SK-N-SH (cell line): ENCODE results near the gene PIP5K1C. TPM values are rescaled to one million over a fixed set of nuclear protein-coding genes. Genes with fewer than 3 reads are reported as not detected.

Source experiments
- CTCF ChIA-PET: fragments of 300-600, 350-600 bp; formaldehyde crosslinking; extraction: SDS; loops from one replicate; lab custom pipeline; 2021; lab: Yijun Ruan, JAX
- POLR2A ChIA-PET: fragments of 350-600 bp; sonication (Branson Sonifier 250); formaldehyde crosslinking; extraction: SDS; loops from one replicate; lab custom pipeline; 2020; ENCODE audit warnings: antibody characterized with exemption, inconsistent platforms; lab: Yijun Ruan, JAX
- DNase-seq: peaks from one replicate; pipeline ENCODE4 v3.0.0; 2012
- H2AFZ ChIP-seq: fragments of 200-600 bp; sonication (generic); 2 replicates; pipeline ENCODE4 v1.8.1; 2016; ENCODE audit warnings: antibody characterized with exemption, mild to moderate bottlenecking, low read depth
- H3F3A ChIP-seq: fragments of 200-600 bp; sonication (generic); replicated peaks from 2 replicates; pipeline ENCODE3; 2016; ENCODE audit warnings: antibody characterized with exemption, mild to moderate bottlenecking; ENCODE audit not compliant: insufficient read depth
- H3K27ac ChIP-seq, 2 experiments: fragments of 200-500 bp in 1 of 2; fragments of 200-600 bp in 1 of 2; sonication (Bioruptor generic) in 1 of 2; sonication (generic), shearing (Covaris generic) in 1 of 2; 2 replicates each; pipeline versions ENCODE4 v1.5.1 to v1.6.1; 2014 to 2016; ENCODE audit warnings: low read depth in 2 of 2, inconsistent platforms in 1 of 2, low read length in 1 of 2, mild to moderate bottlenecking in 1 of 2, mixed read lengths in 1 of 2
- H3K27me3 ChIP-seq: fragments of 200-600 bp; sonication (generic), shearing (Covaris generic); 2 replicates; pipeline ENCODE4 v1.6.1; 2016; ENCODE audit warnings: mixed run types; ENCODE audit not compliant: insufficient read depth
- H3K36me3 ChIP-seq, 2 experiments: fragments of 200-500 bp in 1 of 2; fragments of 200-600 bp in 1 of 2; sonication (Bioruptor generic) in 1 of 2; sonication (generic) in 1 of 2; replicated peaks in 1 of 2; 2 replicates each; pipeline versions ENCODE3 to v1.5.1; 2014 to 2016; ENCODE audit warnings: low read length in 1 of 2, mild to moderate bottlenecking in 1 of 2; ENCODE audit not compliant: insufficient read depth in 2 of 2, control insufficient read depth in 1 of 2
- H3K4me1 ChIP-seq, 2 experiments: fragments of 200-500 bp in 1 of 2; fragments of 200-600 bp in 1 of 2; sonication (Bioruptor generic) in 1 of 2; sonication (generic), shearing (Covaris generic) in 1 of 2; 2 replicates each; pipeline versions ENCODE4 v1.5.1 to v1.6.1; 2014 to 2016; ENCODE audit warnings: low read depth in 1 of 2, low read length in 1 of 2, mixed run types in 1 of 2; ENCODE audit not compliant: insufficient read depth in 2 of 2, control insufficient read depth in 1 of 2
- H3K4me2 ChIP-seq: fragments of 200-600 bp; sonication (generic), shearing (Covaris generic); 2 replicates; pipeline ENCODE4 v1.6.1; 2017; ENCODE audit warnings: mixed run types
- H3K4me3 ChIP-seq, 2 experiments: fragments of 200-500 bp in 1 of 2; fragments of 200-600 bp in 1 of 2; sonication (Bioruptor generic) in 1 of 2; sonication (generic), shearing (Covaris generic) in 1 of 2; 2 replicates each; pipeline versions ENCODE4 v1.5.1 to v1.8.1; 2014 to 2016; ENCODE audit warnings: low read depth in 2 of 2, inconsistent platforms in 1 of 2, low read length in 1 of 2, mild to moderate bottlenecking in 1 of 2, mixed read lengths in 1 of 2, moderate library complexity in 1 of 2
- H3K79me2 ChIP-seq: fragments of 200-600 bp; sonication (generic); 2 replicates; pipeline ENCODE4 v1.8.1; 2017; ENCODE audit warnings: mild to moderate bottlenecking; ENCODE audit not compliant: insufficient read depth
- H3K9ac ChIP-seq: fragments of 200-600 bp; sonication (generic); 2 replicates; pipeline ENCODE4 v1.6.1; 2017; ENCODE audit warnings: mixed run types
- H3K9me2 ChIP-seq: fragments of 200-600 bp; sonication (generic); 2 replicates; pipeline ENCODE4 v1.6.1; 2017; ENCODE audit warnings: mixed run types
- H3K9me3 ChIP-seq: fragments of 200-600 bp; sonication (generic); 2 replicates; pipeline ENCODE4 v1.6.1; 2017; ENCODE audit warnings: mixed run types, mild to moderate bottlenecking, moderate library complexity
- H4K20me1 ChIP-seq: fragments of 200-600 bp; sonication (generic); 2 replicates; pipeline ENCODE4 v1.6.1; 2017; ENCODE audit warnings: mild to moderate bottlenecking, mixed run types; ENCODE audit not compliant: insufficient read depth
- ELF1 ChIP-seq: IDR thresholded peaks from 2 replicates; pipeline ENCODE4 v1.4.0; 2012
- EZH2phosphoT487 ChIP-seq: fragments of 200-600 bp; sonication (generic); IDR thresholded peaks from 2 replicates; pipeline ENCODE4 v1.6.1; 2017; ENCODE audit warnings: low read depth, mixed run types, mild to moderate bottlenecking, antibody characterized with exemption, moderate library complexity, borderline replicate concordance
- FOSL2 ChIP-seq: IDR thresholded peaks from 2 replicates; pipeline ENCODE4 v1.4.0; 2012; ENCODE audit warnings: low read depth, mild to moderate bottlenecking, moderate library complexity, borderline replicate concordance
- FOXJ3 ChIP-seq: sonication (generic); formaldehyde crosslinking; IDR thresholded peaks from 2 replicates; pipeline ENCODE4 v1.5.1; 2020; ENCODE audit warnings: mild to moderate bottlenecking, missing genetic modification reagents
- FOXM1 ChIP-seq: IDR thresholded peaks from 2 replicates; pipeline ENCODE4 v1.4.0; 2012; ENCODE audit warnings: low read depth, mild to moderate bottlenecking
- GABPA ChIP-seq: IDR thresholded peaks from 2 replicates; pipeline ENCODE4 v1.4.0; 2012; ENCODE audit warnings: low read depth, mild to moderate bottlenecking
- IRF3 ChIP-seq: fragments of 150-350 bp; IDR thresholded peaks from 2 replicates; pipeline ENCODE4 v1.6.1; 2016; ENCODE audit warnings: mild to moderate bottlenecking, low read depth, low read length
- MEF2A ChIP-seq: IDR thresholded peaks from 2 replicates; pipeline ENCODE4 v1.4.0; 2012; ENCODE audit warnings: low read depth, borderline replicate concordance
- MXI1 ChIP-seq: IDR thresholded peaks from 2 replicates; pipeline ENCODE4 v1.6.1; 2012; ENCODE audit warnings: mild to moderate bottlenecking, low read depth, low read length, improper control_type of control experiment
- NRF1 ChIP-seq: IDR thresholded peaks from 2 replicates; pipeline ENCODE4 v1.6.1; 2012; ENCODE audit warnings: low read depth, mild to moderate bottlenecking, low read length
- POLR2AphosphoS5 ChIP-seq: IDR thresholded peaks from 2 replicates; pipeline ENCODE4 v1.6.1; 2012; ENCODE audit warnings: low read depth, low read length
- RAD21 ChIP-seq: IDR thresholded peaks from 2 replicates; pipeline ENCODE4 v1.6.1; 2012; ENCODE audit warnings: mild to moderate bottlenecking, low read length
- RCOR1 ChIP-seq: fragments of 150-350 bp; IDR thresholded peaks from 2 replicates; pipeline ENCODE4 v1.6.1; 2017; ENCODE audit warnings: antibody characterized with exemption, low read length
- RXRA ChIP-seq: IDR thresholded peaks from 2 replicates; pipeline ENCODE4 v1.4.0; 2012; ENCODE audit warnings: low read depth, mild to moderate bottlenecking, borderline replicate concordance
- SMC3 ChIP-seq: IDR thresholded peaks from 2 replicates; pipeline ENCODE4 v1.6.1; 2012; ENCODE audit warnings: low read depth, low read length, improper control_type of control experiment
- USF1 ChIP-seq: IDR thresholded peaks from 2 replicates; pipeline ENCODE4 v1.4.0; 2012; ENCODE audit warnings: low read depth, borderline replicate concordance
- WGBS: methylation state at CpG from one replicate; pipeline ENCODE4 v1.1.6; 2017; ENCODE audit warnings: low lambda C conversion rate; 5-methylcytosine and 5-hydroxymethylcytosine counted together
- polyA plus RNA-seq, 3 experiments: library from polyadenylated mRNA; depleted of rRNA; stranded (reverse); fragments of >200 nt; gene quantifications; 2 replicates each; pipeline ENCODE4 v1.2.3, GENCODE V29; 2012
- TF ChIP-seq, protein P1 (sequence below): IDR thresholded peaks from 2 replicates; pipeline ENCODE4 v1.4.0; 2012; ENCODE audit warnings: low read depth
- TF ChIP-seq, protein P2 (sequence below): IDR thresholded peaks from 2 replicates; pipeline ENCODE4; 2012

PIP5K1C gene
- polyA plus RNA-seq, 1 of the 3 experiments (the other 2 are of a cell fraction) = 12.3 TPM

DNA sequence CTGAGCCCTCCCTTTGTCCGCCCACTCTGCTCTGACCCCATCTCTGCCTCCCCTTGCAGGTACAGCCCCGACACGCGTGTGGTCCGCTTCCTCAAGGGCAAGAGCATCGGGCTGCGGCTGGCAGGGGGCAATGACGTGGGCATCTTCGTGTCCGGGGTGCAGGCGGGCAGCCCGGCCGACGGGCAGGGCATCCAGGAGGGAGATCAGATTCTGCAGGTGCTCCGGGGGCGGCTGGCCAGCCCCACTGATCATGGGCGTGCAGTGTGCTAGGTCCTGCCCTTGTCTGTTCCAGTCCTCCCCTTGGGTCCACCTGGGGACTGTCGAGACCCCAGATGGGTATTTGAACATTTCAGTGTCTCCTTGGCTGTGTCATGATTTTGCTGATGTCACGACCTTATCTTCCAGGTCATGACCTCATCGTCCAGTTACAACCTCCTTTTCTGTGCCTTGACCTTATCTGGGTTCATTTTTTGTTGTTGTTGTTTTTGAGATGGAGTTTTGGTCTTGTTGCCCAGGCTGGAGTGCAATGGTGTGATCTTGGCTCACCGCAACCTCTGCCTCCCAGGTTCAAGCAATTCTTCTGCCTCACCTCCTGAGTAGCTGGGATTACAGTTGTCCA, 35.9 kb upstream of the PIP5K1C start:
- H3F3A ChIP-seq = no peaks in the 10 kb centered on the region
- H3K9me3 ChIP-seq = no peaks in the 10 kb centered on the region
- H3K27ac ChIP-seq = no peak overlapping the region
- H3K9me2 ChIP-seq = no peaks in the 10 kb centered on the region
- no peak for DNase-seq
- TF ChIP-seq, protein P1, sequence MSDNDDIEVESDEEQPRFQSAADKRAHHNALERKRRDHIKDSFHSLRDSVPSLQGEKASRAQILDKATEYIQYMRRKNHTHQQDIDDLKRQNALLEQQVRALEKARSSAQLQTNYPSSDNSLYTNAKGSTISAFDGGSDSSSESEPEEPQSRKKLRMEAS = no peak
- 15% methylated on average over 14 of the region's 21 CpGs for WGBS
- H2AFZ ChIP-seq = no peak overlapping the region
- H3K79me2 ChIP-seq = no peaks in the 10 kb centered on the region
- no peak overlapping the region for H3K4me3 ChIP-seq
- no peak overlapping the region for H3K4me2 ChIP-seq
- ChIA-PET POLR2A (no interaction called here), CTCF (interaction anchor here (1.5 kb wide), 1 partner anchor 86 kb away, joined by 3 read pairs; no protein-coding TSS in a partner anchor)
- no peaks in the 10 kb centered on the region for H3K36me3 ChIP-seq
- no peaks in the 10 kb centered on the region for H3K4me1 ChIP-seq
- no peaks in the 10 kb centered on the region for H4K20me1 ChIP-seq
- no peak overlapping the region for H3K9ac ChIP-seq
- peaks cover 42% of the 10 kb centered on the region for H3K27me3 ChIP-seq

DNA sequence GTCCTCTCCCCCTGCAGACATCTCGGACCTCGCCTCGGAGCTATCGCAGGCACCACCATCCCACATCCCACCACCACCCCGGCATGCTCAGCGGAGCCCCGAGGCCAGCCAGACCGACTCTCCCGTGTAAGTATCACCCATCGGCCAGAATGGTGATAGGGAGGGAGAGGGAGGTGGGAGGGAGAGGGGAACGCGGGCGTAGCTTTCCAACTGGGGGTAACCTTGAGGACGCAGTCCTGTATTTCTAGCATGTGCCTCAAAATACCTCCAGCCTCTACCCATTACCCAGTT, 34.0 kb upstream of the PIP5K1C start:
- POLR2A ChIA-PET = no interaction called here
- Histone ChIP-seq H3K9me2 (no peaks in the 10 kb centered on the region), H3K9me3 (no peaks in the 10 kb centered on the region), H3K4me3 (no peak overlapping the region), H3K4me2 (no peak overlapping the region), H3K27me3 (peaks cover 42% of the 10 kb centered on the region), H3K36me3 (no peaks in the 10 kb centered on the region), H3K27ac (no peak overlapping the region), H4K20me1 (no peaks in the 10 kb centered on the region), H2AFZ (no peak overlapping the region), H3K4me1 (no peaks in the 10 kb centered on the region), H3K79me2 (no peaks in the 10 kb centered on the region), H3F3A (no peaks in the 10 kb centered on the region), H3K9ac (no peak overlapping the region)
- TF ChIP-seq RAD21 (no peak), MXI1 (no peak), FOXM1 (no peak), RXRA (no peak), FOSL2 (no peak), MEF2A (no peak), SMC3 (no peak), RCOR1 (no peak), FOXJ3 (no peak), ELF1 (no peak), NRF1 (no peak), USF1 (no peak), EZH2phosphoT487 (no peak), IRF3 (no peak), POLR2AphosphoS5 (no peak), GABPA (no peak)
- TF ChIP-seq, protein P2, sequence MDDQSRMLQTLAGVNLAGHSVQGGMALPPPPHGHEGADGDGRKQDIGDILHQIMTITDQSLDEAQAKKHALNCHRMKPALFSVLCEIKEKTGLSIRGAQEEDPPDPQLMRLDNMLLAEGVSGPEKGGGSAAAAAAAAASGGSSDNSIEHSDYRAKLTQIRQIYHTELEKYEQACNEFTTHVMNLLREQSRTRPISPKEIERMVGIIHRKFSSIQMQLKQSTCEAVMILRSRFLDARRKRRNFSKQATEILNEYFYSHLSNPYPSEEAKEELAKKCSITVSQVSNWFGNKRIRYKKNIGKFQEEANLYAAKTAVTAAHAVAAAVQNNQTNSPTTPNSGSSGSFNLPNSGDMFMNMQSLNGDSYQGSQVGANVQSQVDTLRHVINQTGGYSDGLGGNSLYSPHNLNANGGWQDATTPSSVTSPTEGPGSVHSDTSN = no peak
- no peak for DNase-seq
- CTCF ChIA-PET = interaction anchor here (1.5 kb wide), 1 partner anchor 12 kb away, joined by 3 read pairs; no protein-coding TSS in a partner anchor
- WGBS = 24% methylated on average over 13 of the region's 14 CpGs
